Measurements from ENCODE around the gene IL1RAPL1. TPM values are rescaled to one million over a fixed set of nuclear protein-coding genes. Genes with fewer than 3 reads are reported as not detected.

IL1RAPL1 gene
- total RNA-seq, 2 experiments from 2014 or later, result not detected

DNA sequence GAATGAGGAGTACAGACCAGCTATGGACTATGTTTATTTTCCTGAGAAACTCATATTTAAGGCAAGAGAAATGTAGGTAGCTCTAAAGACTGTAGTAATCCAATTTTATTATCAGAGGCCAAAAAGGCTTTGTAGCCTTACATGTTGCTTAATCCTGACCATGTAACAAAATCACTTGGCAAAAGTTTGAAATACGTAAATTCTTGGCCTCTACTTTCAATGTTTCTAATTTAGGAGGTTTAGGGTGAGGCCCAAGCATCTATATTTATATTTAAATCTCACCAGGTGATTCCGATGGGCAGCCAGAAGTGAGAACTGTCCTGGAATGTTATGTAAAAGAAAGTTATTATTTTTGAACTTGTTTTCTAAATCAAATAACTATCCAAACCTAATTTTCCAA lies 289.7 kb downstream of the IL1RAPL1 start:
- H3K4me3 Mint-ChIP-seq, result no peak overlapping the region
- H3K36me3 Mint-ChIP-seq (ENCODE audit: low read depth), result no peaks in the 10 kb centered on the region
- no peak for ATAC-seq (ENCODE audit: poor library complexity)
- intact Hi-C loops (cut with DNase I, micrococcal nuclease), result no loop called here
- Histone ChIP-seq H3K27me3 (ENCODE audit: control insufficient read depth in 1 of 2, insufficient read depth in 2 of 2, low read length in 2 of 2) (no peaks in the 10 kb centered on the region), H3K27ac (ENCODE audit: low read depth in 1 of 2, low read length in 2 of 2) (no peak overlapping the region), H3K36me3 (ENCODE audit: insufficient read depth, low read length) (no peaks in the 10 kb centered on the region), H3K4me1 (ENCODE audit: insufficient read depth, low read length) (no peaks in the 10 kb centered on the region), H3K9me3 (ENCODE audit: control insufficient read depth in 1 of 2, insufficient read depth in 1 of 2, low read length in 2 of 2) (peaks cover 0 to 9% of the 10 kb centered on the region in 2 experiments), H3K4me3 (ENCODE audit: low read length) (no peak overlapping the region)
- ChIA-PET CTCF (no interaction called here), POLR2A (no interaction called here)
- TF ChIP-seq, protein P1, sequence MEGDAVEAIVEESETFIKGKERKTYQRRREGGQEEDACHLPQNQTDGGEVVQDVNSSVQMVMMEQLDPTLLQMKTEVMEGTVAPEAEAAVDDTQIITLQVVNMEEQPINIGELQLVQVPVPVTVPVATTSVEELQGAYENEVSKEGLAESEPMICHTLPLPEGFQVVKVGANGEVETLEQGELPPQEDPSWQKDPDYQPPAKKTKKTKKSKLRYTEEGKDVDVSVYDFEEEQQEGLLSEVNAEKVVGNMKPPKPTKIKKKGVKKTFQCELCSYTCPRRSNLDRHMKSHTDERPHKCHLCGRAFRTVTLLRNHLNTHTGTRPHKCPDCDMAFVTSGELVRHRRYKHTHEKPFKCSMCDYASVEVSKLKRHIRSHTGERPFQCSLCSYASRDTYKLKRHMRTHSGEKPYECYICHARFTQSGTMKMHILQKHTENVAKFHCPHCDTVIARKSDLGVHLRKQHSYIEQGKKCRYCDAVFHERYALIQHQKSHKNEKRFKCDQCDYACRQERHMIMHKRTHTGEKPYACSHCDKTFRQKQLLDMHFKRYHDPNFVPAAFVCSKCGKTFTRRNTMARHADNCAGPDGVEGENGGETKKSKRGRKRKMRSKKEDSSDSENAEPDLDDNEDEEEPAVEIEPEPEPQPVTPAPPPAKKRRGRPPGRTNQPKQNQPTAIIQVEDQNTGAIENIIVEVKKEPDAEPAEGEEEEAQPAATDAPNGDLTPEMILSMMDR (IDR thresholded peaks at IDR 0.05), result no peak
- peaks cover 2% of the 10 kb centered on the region for H3K9me3 Mint-ChIP-seq
- no peak for DNase-seq
- H3K27me3 Mint-ChIP-seq, result no peaks in the 10 kb centered on the region
- H3K27ac Mint-ChIP-seq, result no peak overlapping the region
- H3K4me1 Mint-ChIP-seq (ENCODE audit: low read depth), result no peaks in the 10 kb centered on the region

DNA sequence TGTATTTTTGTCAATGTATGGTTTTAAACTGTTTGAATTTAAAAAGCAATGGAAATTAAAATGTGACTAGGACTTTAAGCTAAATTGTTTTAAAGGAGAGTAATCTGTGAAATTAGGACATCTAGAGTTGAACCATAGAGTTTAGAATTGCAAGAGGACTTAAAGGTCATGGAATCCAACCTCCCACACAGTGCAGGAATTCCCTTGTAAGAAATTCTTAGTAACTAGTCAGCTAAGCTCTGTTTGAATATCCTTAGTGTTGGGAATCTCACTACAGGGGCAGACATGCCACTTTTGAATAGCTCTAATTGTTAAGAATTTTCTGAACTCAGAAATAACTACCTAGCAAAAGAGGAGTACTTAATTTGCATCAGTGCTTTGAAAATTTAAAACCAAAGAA lies 292.9 kb downstream of the IL1RAPL1 start:
- no peaks in the 10 kb centered on the region for H3K27me3 Mint-ChIP-seq
- no peak for ATAC-seq (ENCODE audit: poor library complexity)
- TF ChIP-seq, protein P1 (IDR thresholded peaks at IDR 0.05), result no peak
- DNase-seq, result no peak
- CTCF ChIA-PET, result no interaction called here
- Histone ChIP-seq H3K9me3 (ENCODE audit: control insufficient read depth in 1 of 2, insufficient read depth in 1 of 2, low read length in 2 of 2) (no peaks in the 10 kb centered on the region), H3K27ac (ENCODE audit: low read depth in 1 of 2, low read length in 2 of 2) (no peak overlapping the region), H3K4me1 (ENCODE audit: insufficient read depth, low read length) (no peaks in the 10 kb centered on the region), H3K36me3 (ENCODE audit: insufficient read depth, low read length) (no peaks in the 10 kb centered on the region), H3K4me3 (ENCODE audit: low read length) (no peak overlapping the region), H3K27me3 (ENCODE audit: control insufficient read depth in 1 of 2, insufficient read depth in 2 of 2, low read length in 2 of 2) (no peaks in the 10 kb centered on the region)
- no peaks in the 10 kb centered on the region for H3K4me1 Mint-ChIP-seq (ENCODE audit: low read depth)
- H3K9me3 Mint-ChIP-seq, result peaks cover 2% of the 10 kb centered on the region
- no peak overlapping the region for H3K4me3 Mint-ChIP-seq
- intact Hi-C loops (cut with DNase I, micrococcal nuclease), result no loop called here
- no peaks in the 10 kb centered on the region for H3K36me3 Mint-ChIP-seq (ENCODE audit: low read depth)
- POLR2A ChIA-PET, result no interaction called here
- H3K27ac Mint-ChIP-seq, result no peak overlapping the region

DNA sequence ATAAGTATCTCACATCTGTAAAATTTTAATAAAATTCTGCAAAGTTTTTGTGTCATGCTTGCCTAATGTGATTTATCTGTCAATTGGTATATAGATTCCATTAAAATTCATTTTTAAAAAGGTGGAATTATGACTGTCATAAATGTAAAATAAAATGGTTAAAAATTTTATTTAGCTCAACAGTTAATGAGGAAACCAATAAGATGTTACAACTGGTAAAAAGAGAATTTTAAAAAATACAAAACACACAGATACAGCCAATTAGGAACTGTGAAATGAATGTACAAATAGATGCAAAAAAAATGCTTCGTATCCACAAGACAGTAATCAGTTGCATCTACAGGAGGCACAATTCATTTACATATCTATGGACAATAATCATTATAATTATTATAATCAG lies 297.6 kb downstream of the IL1RAPL1 start:
- Histone ChIP-seq H3K9me3 (ENCODE audit: control insufficient read depth in 1 of 2, insufficient read depth in 1 of 2, low read length in 2 of 2) (no peaks in the 10 kb centered on the region), H3K36me3 (ENCODE audit: insufficient read depth, low read length) (no peaks in the 10 kb centered on the region), H3K4me1 (ENCODE audit: insufficient read depth, low read length) (no peaks in the 10 kb centered on the region), H3K4me3 (ENCODE audit: low read length) (no peak overlapping the region), H3K27ac (ENCODE audit: low read depth in 1 of 2, low read length in 2 of 2) (no peak overlapping the region), H3K27me3 (ENCODE audit: control insufficient read depth in 1 of 2, insufficient read depth in 2 of 2, low read length in 2 of 2) (no peaks in the 10 kb centered on the region)
- ChIA-PET CTCF (no interaction called here), POLR2A (no interaction called here)
- intact Hi-C loops (cut with DNase I, micrococcal nuclease), result no loop called here
- Mint-ChIP-seq H3K36me3 (ENCODE audit: low read depth) (no peaks in the 10 kb centered on the region), H3K4me1 (ENCODE audit: low read depth) (no peaks in the 10 kb centered on the region), H3K4me3 (no peak overlapping the region), H3K27me3 (no peaks in the 10 kb centered on the region), H3K9me3 (peaks cover 2% of the 10 kb centered on the region), H3K27ac (no peak overlapping the region)
- TF ChIP-seq, protein P1 (IDR thresholded peaks at IDR 0.05), result no peak
- ATAC-seq (ENCODE audit: poor library complexity) (no peak), DNase-seq (no peak)

Data from CD4-positive, alpha-beta T cell (primary cell).